Measurements from ENCODE around the gene GRID1. TPM values are rescaled to one million over a fixed set of nuclear protein-coding genes. Genes with fewer than 3 reads are reported as not detected.

The GRID1 gene
- total and polyA plus RNA-seq, 2 experiments from 2014 or later, result not detected

GRCh38 chr10:85978566-85979358, 387.8 kb downstream of the GRID1 start:
- no peak overlapping the region for H3K9ac ChIP-seq
- H3K4me1 ChIP-seq (ENCODE audit: insufficient read depth), result no peaks in the 10 kb centered on the region
- no peaks in the 10 kb centered on the region for H3K36me3 ChIP-seq (ENCODE audit: low read depth)
- in situ Hi-C loops (cut with MboI), result no loop called here
- no peak overlapping the region for H3K4me2 ChIP-seq (ENCODE audit: unreplicated experiment)
- H3K79me2 ChIP-seq (ENCODE audit: insufficient read depth), result no peaks in the 10 kb centered on the region
- no peaks in the 10 kb centered on the region for H4K20me1 ChIP-seq (ENCODE audit: insufficient read depth)
- DNase-seq, result no peak
- TF ChIP-seq EZH2 (IDR thresholded peaks at IDR 0.05; ENCODE audit: insufficient read depth, poor library complexity, severe bottlenecking) (no peak), EZH2phosphoT487 (IDR thresholded peaks at IDR 0.05; ENCODE audit: insufficient read depth, low read depth) (no peak)
- no peak overlapping the region for H3K27ac ChIP-seq
- WGBS, 2 experiments (ENCODE audit: low coverage in 1 of 2, low lambda C conversion rate in 2 of 2, missing lambda C conversion rate in 2 of 2), result 0 to 7% methylated on average over 2 of the region's 2 CpGs
- H3K9me2 ChIP-seq (ENCODE audit: insufficient read depth), result no peaks in the 10 kb centered on the region
- no peaks in the 10 kb centered on the region for H3F3A ChIP-seq (ENCODE audit: insufficient read depth)
- H3K27me3 ChIP-seq (replicated peaks; ENCODE audit: insufficient read depth), result no peaks in the 10 kb centered on the region
- H3K9me3 ChIP-seq (ENCODE audit: low read depth), result no peaks in the 10 kb centered on the region
- no peak overlapping the region for H2AFZ ChIP-seq
- H3K4me3 ChIP-seq, result no peak overlapping the region

GRCh38 chr10:85977642-85978041, 389.0 kb downstream of the GRID1 start:
- TF ChIP-seq EZH2 (IDR thresholded peaks at IDR 0.05; ENCODE audit: insufficient read depth, poor library complexity, severe bottlenecking) (no peak), EZH2phosphoT487 (IDR thresholded peaks at IDR 0.05; ENCODE audit: insufficient read depth, low read depth) (no peak)
- Histone ChIP-seq H3K9ac (no peak overlapping the region), H3K79me2 (ENCODE audit: insufficient read depth) (no peaks in the 10 kb centered on the region), H3K4me1 (ENCODE audit: insufficient read depth) (no peaks in the 10 kb centered on the region), H3K36me3 (ENCODE audit: low read depth) (no peaks in the 10 kb centered on the region), H3K27ac (no peak overlapping the region), H3K4me2 (ENCODE audit: unreplicated experiment) (no peak overlapping the region), H2AFZ (no peak overlapping the region), H3K9me2 (ENCODE audit: insufficient read depth) (no peaks in the 10 kb centered on the region), H4K20me1 (ENCODE audit: insufficient read depth) (no peaks in the 10 kb centered on the region), H3F3A (ENCODE audit: insufficient read depth) (no peaks in the 10 kb centered on the region), H3K27me3 (replicated peaks; ENCODE audit: insufficient read depth) (no peaks in the 10 kb centered on the region), H3K9me3 (ENCODE audit: low read depth) (no peaks in the 10 kb centered on the region), H3K4me3 (no peak overlapping the region)
- in situ Hi-C loops (cut with MboI), result no loop called here
- DNase-seq, result no peak
- WGBS, 2 experiments (ENCODE audit: low coverage in 1 of 2, low lambda C conversion rate in 2 of 2, missing lambda C conversion rate in 2 of 2), result 21 to 28% methylated on average over 6 of the region's 6 CpGs

- H3K9me3 ChIP-seq (ENCODE audit: low read depth), result no peaks in the 10 kb centered on the region
- no peak overlapping the region for H2AFZ ChIP-seq
- no peak overlapping the region for H3K9ac ChIP-seq
- H3K36me3 ChIP-seq (ENCODE audit: low read depth), result no peaks in the 10 kb centered on the region
- H3K79me2 ChIP-seq (ENCODE audit: insufficient read depth), result no peaks in the 10 kb centered on the region
- no peak for DNase-seq
- no peaks in the 10 kb centered on the region for H3F3A ChIP-seq (ENCODE audit: insufficient read depth)
- H3K4me1 ChIP-seq (ENCODE audit: insufficient read depth), result no peaks in the 10 kb centered on the region
- TF ChIP-seq EZH2phosphoT487 (IDR thresholded peaks at IDR 0.05; ENCODE audit: insufficient read depth, low read depth), result no peak
- TF ChIP-seq EZH2 (IDR thresholded peaks at IDR 0.05; ENCODE audit: insufficient read depth, poor library complexity, severe bottlenecking), result no peak
- H3K27me3 ChIP-seq (replicated peaks; ENCODE audit: insufficient read depth), result no peaks in the 10 kb centered on the region
- no peak overlapping the region for H3K4me2 ChIP-seq (ENCODE audit: unreplicated experiment)
- 24% methylated on average over 6 of the region's 6 CpGs for WGBS, 2 experiments (ENCODE audit: low coverage in 1 of 2, low lambda C conversion rate in 2 of 2, missing lambda C conversion rate in 2 of 2)
- in situ Hi-C loops (cut with MboI), result no loop called here
- H3K27ac ChIP-seq, result no peak overlapping the region
- no peaks in the 10 kb centered on the region for H4K20me1 ChIP-seq (ENCODE audit: insufficient read depth)
- H3K4me3 ChIP-seq, result no peak overlapping the region
- H3K9me2 ChIP-seq (ENCODE audit: insufficient read depth), result no peaks in the 10 kb centered on the region
These were observed 390.3 kb downstream of the GRID1 start for GRCh38 chr10:85976267-85976793.

GRCh38 chr10:85971494-85971893, 395.1 kb downstream of the GRID1 start:
- Histone ChIP-seq H3K27me3 (replicated peaks; ENCODE audit: insufficient read depth) (no peaks in the 10 kb centered on the region), H3K36me3 (ENCODE audit: low read depth) (no peaks in the 10 kb centered on the region), H3K4me2 (ENCODE audit: unreplicated experiment) (no peak overlapping the region), H3K4me1 (ENCODE audit: insufficient read depth) (no peaks in the 10 kb centered on the region), H3K4me3 (no peak overlapping the region), H3K79me2 (ENCODE audit: insufficient read depth) (no peaks in the 10 kb centered on the region), H2AFZ (no peak overlapping the region), H3K9me2 (ENCODE audit: insufficient read depth) (no peaks in the 10 kb centered on the region), H3K9ac (no peak overlapping the region), H3K9me3 (ENCODE audit: low read depth) (no peaks in the 10 kb centered on the region), H4K20me1 (ENCODE audit: insufficient read depth) (no peaks in the 10 kb centered on the region), H3K27ac (no peak overlapping the region), H3F3A (ENCODE audit: insufficient read depth) (no peaks in the 10 kb centered on the region)
- TF ChIP-seq EZH2 (IDR thresholded peaks at IDR 0.05; ENCODE audit: insufficient read depth, poor library complexity, severe bottlenecking), result no peak
- TF ChIP-seq EZH2phosphoT487 (IDR thresholded peaks at IDR 0.05; ENCODE audit: insufficient read depth, low read depth), result no peak
- DNase-seq, result no peak
- in situ Hi-C loops (cut with MboI), result no loop called here
